ENCODE measurements around the gene MYRIP.

- TF ChIP-seq POLR2AphosphoS5 (IDR thresholded peaks at IDR 0.05; ENCODE audit: borderline replicate concordance, low read depth, low read length) (no peak), EZH2 (IDR thresholded peaks at IDR 0.05) (no peak)
Observed at GRCh38 chr3:40181182-40181581, 371.8 kb downstream of the MYRIP start.
